Spleen (tissue), 11 donors: Measurements from ENCODE around the gene BABAM1. TPM values are rescaled to one million over a fixed set of nuclear protein-coding genes. Genes with fewer than 3 reads are reported as not detected.
A peak's percentile ranks its signal among the peaks of the same experiment; 100 is the strongest.

Source experiments
- DNase-seq: peaks from one replicate; pipeline ENCODE4 v3.0.0-alpha.2; 2020
- H3K27ac ChIP-seq, 8 donors: fragments of 200-600 bp; sonication (generic) in 7 of 8; 1 replicate in 4 of 8; 2 replicates in 4 of 8; pipeline versions ENCODE4 v1.5.0 to v1.8.0; 2016 to 2021; ENCODE audit warnings: inconsistent platforms in 4 of 8, mild to moderate bottlenecking in 4 of 8, moderate library complexity in 1 of 8
- H3K27me3 ChIP-seq, 7 donors: fragments of 200-600 bp; sonication (generic) in 6 of 7; replicated peaks in 1 of 7; 1 replicate in 4 of 7; 2 replicates in 3 of 7; pipeline versions ENCODE4 v1.5.0 to v1.8.0; 2016 to 2021; ENCODE audit warnings: inconsistent platforms in 3 of 7, mild to moderate bottlenecking in 1 of 7
- H3K36me3 ChIP-seq, 6 donors: fragments of 200-600 bp; sonication (generic) in 5 of 6; 1 replicate in 4 of 6; 2 replicates in 2 of 6; pipeline versions ENCODE4 v1.5.0 to v1.8.0; 2016 to 2021; ENCODE audit warnings: inconsistent platforms in 2 of 6
- H3K4me1 ChIP-seq, 6 donors: fragments of 200-600 bp; sonication (generic) in 5 of 6; 1 replicate in 3 of 6; 2 replicates in 3 of 6; pipeline versions ENCODE4 v1.5.0 to v1.8.0; 2016 to 2021; ENCODE audit warnings: inconsistent platforms in 3 of 6
- H3K4me3 ChIP-seq, 8 donors: fragments of 200-600 bp; sonication (generic) in 7 of 8; 1 replicate in 4 of 8; 2 replicates in 4 of 8; pipeline versions ENCODE4 v1.5.0 to v1.8.0; 2016 to 2021; ENCODE audit warnings: inconsistent platforms in 4 of 8, mild to moderate bottlenecking in 4 of 8, moderate library complexity in 2 of 8
- H3K9me3 ChIP-seq, 8 donors: fragments of 200-600 bp; sonication (generic) in 7 of 8; 1 replicate in 4 of 8; 2 replicates in 4 of 8; pipeline versions ENCODE4 v1.5.0 to v1.8.0; 2016 to 2021; ENCODE audit warnings: inconsistent platforms in 4 of 8
- CTCF ChIP-seq, 11 experiments: fragments of 200-600 bp in 7 of 11; fragments of 450-650 bp in 4 of 11; sonication (generic) in 4 of 11; IDR thresholded peaks in 8 of 11; conservative IDR thresholded peaks in 3 of 11; 1 replicate in 7 of 11; 2 replicates in 4 of 11; pipeline versions ENCODE4 v1.4.0 to v1.8.0; 2016 to 2021; ENCODE audit warnings: antibody characterized with exemption in 11 of 11, inconsistent platforms in 4 of 11, mild to moderate bottlenecking in 1 of 11
- POLR2A ChIP-seq, 3 donors: fragments of 450-650 bp; IDR thresholded peaks; one replicate each; pipeline ENCODE4 v1.5.1; 2017; ENCODE audit warnings: antibody characterized with exemption in 3 of 3, mild to moderate bottlenecking in 1 of 3
- POLR2AphosphoS5 ChIP-seq, 3 donors: sonication (generic); formaldehyde crosslinking; IDR thresholded peaks; one replicate each; pipeline ENCODE4 v1.5.1; 2017; ENCODE audit warnings: antibody characterized with exemption in 3 of 3
- WGBS, 5 donors: extraction: QIAGEN DNeasy Blood & Tissue Kit in 3 of 5; methylation state at CpG; one replicate each; pipeline versions ENCODE4 v1.1.5 to v1.1.7; 2013 to 2018; 5-methylcytosine and 5-hydroxymethylcytosine counted together
- intact Hi-C: fragments of 100-400 bp; cut with DNase I; formaldehyde crosslinking; loops from one replicate; pipeline ENCODE4 v1.15.0; 2023; ENCODE audit warnings: low total_unique reads
- polyA plus RNA-seq, 3 donors: library from polyadenylated mRNA; stranded (reverse); fragments of 200-250 nt; gene quantifications; one replicate each; pipeline ENCODE4 v1.2.1, GENCODE V29; 2013
- total RNA-seq, 7 donors: library from RNA; depleted of rRNA in 3 of 7; stranded (reverse); fragments of >200 nt in 3 of 7; fragmentation: NEBNext Ultra II Directional in 4 of 7; extraction: Animal tissue kit (Norgen Biotek cat#: 25700) in 4 of 7; gene quantifications; one replicate each; pipeline versions ENCODE4 v1.1.0 to v1.2.1, GENCODE V29; 2016 to 2021
- donor health status: healthy with polysubstance abuse.
- donor health status: DM: no; HTN: no; CAD: no; lungs with moderate emphysema.
- donor health status: DM: no; HTN: no; CAD: no.
- donor health status: Bipolar disorder and iron deficiency.
- donor health status: healthy.
- donor health status: DM: no; HTN: no; CAD: no.
- donor health status: DM: yes; HTN: yes; CAD: no.

Gene BABAM1
- total and polyA plus RNA-seq, 10 donors: 61.7 to 133 (median 76.9) TPM

- Histone ChIP-seq H3K27me3 (no peaks in the 10 kb centered on the region), H3K27ac (no peak overlapping the region), H3K36me3 (peaks cover 0 to 12% (median 0%) of the 10 kb centered on the region in 6 donors), H3K4me3 (no peak overlapping the region), H3K4me1 (peaks cover 0 to 7% (median 6%) of the 10 kb centered on the region in 6 donors), H3K9me3 (peaks cover 0 to 13% (median 4%) of the 10 kb centered on the region in 8 donors)
- 77 to 90% (median 82%) methylated on average over 3 of the region's 3 CpGs for WGBS, 5 donors
- DNase-seq: no peak
- no peak for TF ChIP-seq CTCF (IDR thresholded peaks at IDR 0.05 in 8 of 11, conservative IDR thresholded peaks at IDR 0.05 in 3 of 11)
- TF ChIP-seq POLR2AphosphoS5 (IDR thresholded peaks at IDR 0.05): no peak
- TF ChIP-seq POLR2A (IDR thresholded peaks at IDR 0.05): no peak
- intact Hi-C loops: no loop called here
Measured at GRCh38 chr19:17256130-17256529, 11.1 kb upstream of the BABAM1 start.

GRCh38 chr19:17259118-17259780 is 8.0 kb upstream of the BABAM1 start:
- peaks cover 0 to 10% (median 0%) of the 10 kb centered on the region in 6 donors for H3K36me3 ChIP-seq
- H3K4me1 ChIP-seq: peaks cover 0 to 21% (median 9%) of the 10 kb centered on the region in 6 donors
- no peak for DNase-seq
- WGBS, 5 donors: 89 to 96% (median 92%) methylated on average over 8 to 9 of the region's 9 CpGs
- no peak overlapping the region for H3K4me3 ChIP-seq
- intact Hi-C loops: no loop called here
- H3K27me3 ChIP-seq: no peaks in the 10 kb centered on the region
- H3K27ac ChIP-seq: no peak overlapping the region
- TF ChIP-seq POLR2A (IDR thresholded peaks at IDR 0.05) (no peak), POLR2AphosphoS5 (IDR thresholded peaks at IDR 0.05) (no peak), CTCF (IDR thresholded peaks at IDR 0.05 in 8 of 11, conservative IDR thresholded peaks at IDR 0.05 in 3 of 11) (peak in 1 of 11 experiments; percentile 17)
- H3K9me3 ChIP-seq: peaks cover 0 to 13% (median 4%) of the 10 kb centered on the region in 8 donors

DNA sequence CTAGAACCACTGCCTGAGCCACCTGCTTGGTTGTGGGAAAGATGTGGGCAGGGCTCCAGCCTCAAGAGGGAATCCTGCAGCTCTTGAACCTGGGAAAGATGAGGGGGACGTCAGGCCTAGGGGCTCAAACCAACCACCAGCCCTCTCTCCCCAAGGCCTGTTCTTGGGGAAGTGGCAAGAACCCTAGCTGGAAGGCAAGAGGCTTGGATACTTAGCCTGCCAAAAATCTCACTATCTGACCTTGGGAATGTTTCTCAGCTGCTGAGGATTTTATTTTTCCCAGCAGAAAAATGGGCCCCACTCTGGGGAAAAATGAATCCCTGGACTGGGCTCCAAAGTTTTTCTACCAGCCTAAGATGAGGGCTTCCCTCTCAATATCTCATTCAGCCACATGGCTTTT is 7.3 kb upstream of the BABAM1 start:
- Histone ChIP-seq H3K27ac (no peak overlapping the region), H3K4me1 (peaks cover 3 to 27% (median 14%) of the 10 kb centered on the region in 6 donors), H3K9me3 (peaks cover 0 to 13% (median 4%) of the 10 kb centered on the region in 8 donors), H3K4me3 (no peak overlapping the region), H3K36me3 (peaks cover 0 to 10% (median 0%) of the 10 kb centered on the region in 6 donors), H3K27me3 (no peaks in the 10 kb centered on the region)
- whole genome bisulfite sequencing, 5 donors: 55 to 83% (median 63%) methylated on average over 1 of the region's 1 CpG
- intact Hi-C loops: no loop called here
- no peak for DNase-seq
- TF ChIP-seq CTCF (IDR thresholded peaks at IDR 0.05 in 8 of 11, conservative IDR thresholded peaks at IDR 0.05 in 3 of 11) (peak in 1 of 11 experiments; percentile 7), POLR2A (IDR thresholded peaks at IDR 0.05) (no peak), POLR2AphosphoS5 (IDR thresholded peaks at IDR 0.05) (no peak)

DNA sequence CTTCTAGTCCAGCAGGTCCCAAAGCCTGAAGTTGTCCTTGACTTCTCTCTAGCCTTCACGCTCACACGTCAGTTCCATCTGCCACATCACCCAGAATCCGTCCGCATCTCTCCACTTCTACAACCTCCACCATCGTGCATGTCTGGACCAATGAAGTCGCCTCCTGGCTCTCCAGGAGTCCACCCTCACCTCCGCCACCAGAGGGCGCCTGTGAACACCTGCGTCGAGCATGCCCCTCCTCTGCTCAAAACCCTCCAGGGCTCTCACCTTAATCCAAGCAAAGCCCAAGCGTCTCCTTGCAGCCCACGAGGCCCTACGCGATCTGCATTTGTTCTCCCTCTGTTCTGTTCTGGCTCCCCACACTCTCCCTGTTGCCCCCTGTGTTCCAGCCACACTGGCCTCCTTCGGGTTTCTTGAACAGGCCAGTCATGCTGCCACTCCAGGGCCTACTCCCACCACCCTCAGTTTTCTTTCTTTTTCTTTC is 6.4 kb upstream of the BABAM1 start:
- intact Hi-C loops: no loop called here
- Histone ChIP-seq H3K27me3 (no peaks in the 10 kb centered on the region), H3K9me3 (peaks cover 0 to 13% (median 4%) of the 10 kb centered on the region in 8 donors), H3K27ac (no peak overlapping the region), H3K36me3 (peaks cover 0 to 10% (median 0%) of the 10 kb centered on the region in 6 donors), H3K4me3 (no peak overlapping the region), H3K4me1 (peaks cover 5 to 31% (median 18%) of the 10 kb centered on the region in 6 donors)
- WGBS, 5 donors: 22 to 36% (median 27%) methylated on average over 15 of the region's 15 CpGs
- peak; percentile 97 for DNase-seq
- TF ChIP-seq POLR2AphosphoS5 (IDR thresholded peaks at IDR 0.05) (peak; percentile 23 to 65 (median 48)), POLR2A (IDR thresholded peaks at IDR 0.05) (no peak), CTCF (IDR thresholded peaks at IDR 0.05 in 8 of 11, conservative IDR thresholded peaks at IDR 0.05 in 3 of 11) (peak; percentile 91 to 98 (median 95))
